HTERT RPE-1 (cell line): ENCODE data around the gene SPECC1.
"Not testable (repeated sequence)": the region's sequence is repeated elsewhere in the genome, so short reads cannot be mapped to it uniquely, and the experiment has no call there.

Experiments used
- in situ Hi-C: fragments of 300-500 bp; cut with MboI; formaldehyde crosslinking; loops from 4 replicates; pipeline ENCODE4 v1.14.3; 2020; ENCODE audit warnings: low sequenced_read_pairs

Gene SPECC1

GRCh38 chr17:20159406-20160069, 150.4 kb downstream of the SPECC1 start:
- in situ Hi-C loops: no loop called here

GRCh38 chr17:20165516-20165915, 156.4 kb downstream of the SPECC1 start:
- in situ Hi-C loops: not testable (repeated sequence)

- in situ Hi-C loops: no loop called here
These were observed 160.9 kb downstream of the SPECC1 start for GRCh38 chr17:20170085-20170484.

- in situ Hi-C loops: no loop called here
These were observed 162.7 kb downstream of the SPECC1 start for GRCh38 chr17:20171741-20172365.

GRCh38 chr17:20172376-20172775, 163.2 kb downstream of the SPECC1 start:
- in situ Hi-C loops: no loop called here

- in situ Hi-C loops: no loop called here
These were observed 163.9 kb downstream of the SPECC1 start for GRCh38 chr17:20173091-20173490.

- in situ Hi-C loops: no loop called here
These were observed 165.6 kb downstream of the SPECC1 start for GRCh38 chr17:20174588-20175265.

GRCh38 chr17:20179041-20179440, 169.9 kb downstream of the SPECC1 start:
- in situ Hi-C loops: no loop called here

GRCh38 chr17:20180661-20181060, 171.5 kb downstream of the SPECC1 start:
- in situ Hi-C loops: no loop called here

- in situ Hi-C loops: no loop called here
These were observed 175.0 kb downstream of the SPECC1 start for GRCh38 chr17:20184181-20184580.

GRCh38 chr17:20184977-20185619, 175.9 kb downstream of the SPECC1 start:
- in situ Hi-C loops: no loop called here

GRCh38 chr17:20187049-20187448, 177.9 kb downstream of the SPECC1 start:
- in situ Hi-C loops: no loop called here

- in situ Hi-C loops: no loop called here
These were observed 180.1 kb downstream of the SPECC1 start for GRCh38 chr17:20189302-20189701.

- in situ Hi-C loops: no loop called here
These were observed 180.8 kb downstream of the SPECC1 start for GRCh38 chr17:20189979-20190378.

GRCh38 chr17:20190605-20191004, 181.4 kb downstream of the SPECC1 start:
- in situ Hi-C loops: no loop called here

- in situ Hi-C loops: no loop called here
These were observed 181.9 kb downstream of the SPECC1 start for GRCh38 chr17:20191056-20191455.

- in situ Hi-C loops: not testable (repeated sequence)
These were observed 187.1 kb downstream of the SPECC1 start for GRCh38 chr17:20196286-20196685.

GRCh38 chr17:20197272-20197926, 188.2 kb downstream of the SPECC1 start:
- in situ Hi-C loops: no loop called here

- in situ Hi-C loops: no loop called here
These were observed 191.0 kb downstream of the SPECC1 start for GRCh38 chr17:20200016-20200795.

- in situ Hi-C loops: no loop called here
These were observed 191.8 kb downstream of the SPECC1 start for GRCh38 chr17:20200865-20201458.
